Heart left ventricle (tissue), 16 donors: ENCODE measurements around the gene OR52W1. TPM values are rescaled to one million over a fixed set of nuclear protein-coding genes. Genes with fewer than 3 reads are reported as not detected.
"Not testable (repeated sequence)": the region's sequence is repeated elsewhere in the genome, so short reads cannot be mapped to it uniquely, and the experiment has no call there.

Experiments
- ATAC-seq, 4 donors: fragments of 200-7000 bp; cut with Tn5 transposase; one replicate each; pipeline ENCODE4 v1.9.1; 2020 to 2022; ENCODE audit warnings: moderate library complexity in 4 of 4, mild to moderate bottlenecking in 3 of 4, moderate number of reproducible peaks in 1 of 4
- DNase-seq, 5 donors: peaks; one replicate each; pipeline ENCODE4 v3.0.0-alpha.2; 2020
- H3K27ac ChIP-seq, 12 donors: fragments of 200-600 bp; sonication (generic) in 4 of 12; one replicate each; pipeline versions ENCODE4 v1.5.0 to v1.8.0; 2016 to 2022; ENCODE audit warnings: mild to moderate bottlenecking in 2 of 12
- H3K27me3 ChIP-seq, 9 donors: fragments of 200-600 bp; sonication (generic) in 2 of 9; one replicate each; pipeline versions ENCODE4 v1.5.1 to v1.8.0; 2016 to 2022; ENCODE audit warnings: mild to moderate bottlenecking in 3 of 9
- H3K36me3 ChIP-seq, 9 donors: fragments of 200-600 bp; sonication (generic) in 2 of 9; one replicate each; pipeline versions ENCODE4 v1.5.0 to v1.8.0; 2018 to 2022; ENCODE audit warnings: mild to moderate bottlenecking in 2 of 9
- H3K4me1 ChIP-seq, 12 donors: fragments of 200-600 bp; sonication (generic) in 4 of 12; one replicate each; pipeline versions ENCODE4 v1.5.0 to v1.8.0; 2016 to 2022; ENCODE audit warnings: mild to moderate bottlenecking in 3 of 12
- H3K4me3 ChIP-seq, 12 donors: fragments of 200-600 bp; sonication (generic) in 4 of 12; one replicate each; pipeline versions ENCODE4 v1.5.0 to v1.8.0; 2017 to 2022; ENCODE audit warnings: mild to moderate bottlenecking in 9 of 12, moderate library complexity in 4 of 12
- H3K9me3 ChIP-seq, 12 donors: fragments of 200-600 bp; sonication (generic) in 4 of 12; one replicate each; pipeline versions ENCODE4 v1.5.0 to v1.8.0; 2016 to 2022; ENCODE audit warnings: mild to moderate bottlenecking in 1 of 12
- CTCF ChIP-seq, 12 donors: fragments of 200-600 bp; sonication (generic) in 4 of 12; IDR thresholded peaks; one replicate each; pipeline versions ENCODE4 v1.5.0 to v1.8.0; 2018 to 2022; ENCODE audit warnings: antibody characterized with exemption in 12 of 12, mild to moderate bottlenecking in 5 of 12
- POLR2A ChIP-seq, 2 donors: fragments of 450-650 bp; IDR thresholded peaks; one replicate each; pipeline ENCODE4 v1.6.1; 2017; ENCODE audit warnings: antibody characterized with exemption in 2 of 2, mild to moderate bottlenecking in 2 of 2, moderate library complexity in 2 of 2
- WGBS, 4 donors: extraction: QIAGEN DNeasy Blood & Tissue Kit in 2 of 4; methylation state at CpG; one replicate each; pipeline versions ENCODE4 v1.1.5 to v1.1.7; 2013 to 2018; 5-methylcytosine and 5-hydroxymethylcytosine counted together
- intact Hi-C, 10 donors: fragments of 100-400 bp; cut with DNase I; formaldehyde crosslinking; loops; one replicate each; pipeline versions ENCODE4 v1.11.1 to v1.14.2; 2022
- polyA plus RNA-seq, 2 donors: library from polyadenylated mRNA; stranded (reverse); fragments of 200-250 nt; gene quantifications; one replicate each; pipeline ENCODE4 v1.2.3, GENCODE V29; 2013
- total RNA-seq, 9 donors: library from RNA; depleted of rRNA in 2 of 9; stranded (reverse); fragments of >200 nt in 2 of 9; fragmentation: NEBNext Ultra II Directional in 3 of 9; extraction: Animal tissue kit (Norgen Biotek cat#: 25700) in 3 of 9; gene quantifications; one replicate each; pipeline versions ENCODE4 v1.1.0 to v1.2.4, GENCODE V29; 2016 to 2023
- donor health status: ischemic (EF 13 %, LVEDD 7.1; RV severe dilation, severe dysfunction).
- donor health status: healthy with polysubstance abuse.
- donor health status: DM: no; HTN: yes; CAD: no.
- donor health status: DM: no; HTN: no; CAD: no.
- donor health status: ischemic (EF 25% LVEDD 6.9; RV normal size, moderate dysfunction).
- donor health status: ischemic (EF 25% LVEDD 5.7; RV mildly dilated, moderate dysfunction).
- donor health status: healthy.
- donor health status: DM: yes; HTN: yes; CAD: no.
- donor health status: ischemic (EF 35%, LVEDD 5.7; RV mildly dilated, moderate dysfunction).
- donor health status: nonischemic (EF 11% LVEDD 7.7; RV severe dilation, severe dysfunction).
- donor health status: DM: yes; HTN: yes; CAD: no.
- donor health status: PGD.
- donor health status: ischemic (EF 29% LVEDD 5.4; RV normal size, mild dysfunction).
- donor health status: nonischemic (EF 23%, LVEDD 6.1; RV moderate dilation, normal function).

OR52W1 gene
- total and polyA plus RNA-seq, 11 donors: not detected

- no peak for DNase-seq
- no peaks in the 10 kb centered on the region for H3K9me3 ChIP-seq
- ATAC-seq: no peak
- H3K27ac ChIP-seq: no peak overlapping the region
- no peak overlapping the region for H3K4me3 ChIP-seq
- TF ChIP-seq POLR2A (IDR thresholded peaks at IDR 0.05) (no peak), CTCF (IDR thresholded peaks at IDR 0.05) (no peak)
- H3K36me3 ChIP-seq: no peaks in the 10 kb centered on the region
- H3K27me3 ChIP-seq: no peaks in the 10 kb centered on the region
- H3K4me1 ChIP-seq: peaks cover 0 to 9% (median 0%) of the 10 kb centered on the region in 12 donors
- WGBS, 4 donors: 59 to 82% (median 68%) methylated on average over 1 of the region's 1 CpG
- intact Hi-C loops: no loop called here
Observed at GRCh38 chr11:6240781-6241180, 41.8 kb downstream of the OR52W1 start.

DNA sequence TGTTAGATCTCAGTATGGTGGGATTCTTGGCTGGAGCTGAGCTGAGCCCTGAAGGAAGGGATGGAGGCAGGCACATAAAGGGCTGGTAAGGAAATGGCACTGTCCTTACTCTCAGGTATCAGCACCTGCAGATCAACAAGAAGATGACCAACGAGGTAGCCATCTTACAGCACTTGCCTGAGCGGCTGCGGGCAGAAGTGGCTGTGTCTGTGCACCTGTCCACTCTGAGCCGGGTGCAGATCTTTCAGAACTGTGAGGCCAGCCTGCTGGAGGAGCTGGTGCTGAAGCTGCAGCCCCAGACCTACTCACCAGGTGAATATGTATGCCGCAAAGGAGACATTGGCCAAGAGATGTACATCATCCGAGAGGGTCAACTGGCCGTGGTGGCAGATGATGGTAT lies 42.3 kb downstream of the OR52W1 start:
- ATAC-seq: no peak

DNA sequence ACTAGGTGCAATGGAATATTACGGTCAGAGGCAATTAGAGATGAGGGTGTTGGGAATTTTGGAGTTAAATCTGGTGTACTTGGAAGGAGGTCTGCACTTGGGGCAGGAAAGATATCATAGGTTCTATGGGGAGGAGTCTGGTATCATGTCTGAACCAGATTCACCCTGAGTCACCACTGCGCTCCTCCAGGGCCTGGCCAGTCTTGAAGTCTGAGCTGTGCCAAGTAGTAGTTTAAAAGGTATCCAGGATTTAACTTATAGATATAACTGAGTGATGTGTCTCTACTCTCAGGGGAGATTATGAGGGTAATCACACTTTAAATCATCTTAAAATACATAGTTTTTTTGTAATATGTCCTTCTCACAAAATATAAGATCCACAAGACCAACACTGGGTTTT lies 46.5 kb downstream of the OR52W1 start:
- Histone ChIP-seq H3K4me3 (no peak overlapping the region), H3K27ac (no peak overlapping the region), H3K9me3 (peaks cover 0 to 3% (median 0%) of the 10 kb centered on the region in 12 donors), H3K4me1 (peaks cover 0 to 11% (median 2%) of the 10 kb centered on the region in 12 donors), H3K36me3 (no peaks in the 10 kb centered on the region), H3K27me3 (no peaks in the 10 kb centered on the region)
- TF ChIP-seq POLR2A (IDR thresholded peaks at IDR 0.05): no peak
- no peak for TF ChIP-seq CTCF (IDR thresholded peaks at IDR 0.05)
- intact Hi-C loops: loop anchor here in 1 of 10 donors (5.0 kb wide), 1 partner anchor 72 kb away; no protein-coding TSS in a partner anchor
- ATAC-seq (no peak), DNase-seq (no peak)
- WGBS, 4 donors: 90 to 95% (median 92%) methylated on average over 2 of the region's 2 CpGs

More for the DNA sequence above, 42.3 kb downstream of the OR52W1 start:
- no peaks in the 10 kb centered on the region for H3K9me3 ChIP-seq
- no peak overlapping the region for H3K4me3 ChIP-seq
- H3K4me1 ChIP-seq: peaks cover 0 to 8% (median 0%) of the 10 kb centered on the region in 12 donors
- DNase-seq: no peak
- no peaks in the 10 kb centered on the region for H3K27me3 ChIP-seq
- no peaks in the 10 kb centered on the region for H3K36me3 ChIP-seq
- H3K27ac ChIP-seq: no peak overlapping the region
- 90 to 94% (median 93%) methylated on average over 7 of the region's 7 CpGs for WGBS, 4 donors
- intact Hi-C loops: no loop called here
- TF ChIP-seq POLR2A (IDR thresholded peaks at IDR 0.05): no peak

- ATAC-seq: no peak
- Histone ChIP-seq H3K36me3 (no peaks in the 10 kb centered on the region), H3K27ac (no peak overlapping the region), H3K27me3 (no peaks in the 10 kb centered on the region), H3K9me3 (peaks cover 0 to 3% (median 0%) of the 10 kb centered on the region in 12 donors), H3K4me3 (no peak overlapping the region), H3K4me1 (peaks cover 0 to 23% (median 2%) of the 10 kb centered on the region in 12 donors)
- no peak for DNase-seq
- no peak for TF ChIP-seq POLR2A (IDR thresholded peaks at IDR 0.05)
- TF ChIP-seq CTCF (IDR thresholded peaks at IDR 0.05): no peak
- intact Hi-C loops: loop anchor here in 1 of 10 donors (5.0 kb wide), 1 partner anchor 69 kb away; no protein-coding TSS in a partner anchor
- 71 to 84% (median 78%) methylated on average over 1 of the region's 1 CpG for WGBS, 4 donors
Observed at GRCh38 chr11:6248248-6248647, 49.2 kb downstream of the OR52W1 start.

GRCh38 chr11:6248897-6249296 lies 49.9 kb downstream of the OR52W1 start:
- intact Hi-C loops: loop anchor here in 1 of 10 donors (5.0 kb wide), 1 partner anchor 68 kb away; no protein-coding TSS in a partner anchor
- not testable (repeated sequence) for H3K27ac ChIP-seq

More at GRCh38 chr11:6248897-6249296, 49.9 kb downstream of the OR52W1 start:
- H3K4me1 ChIP-seq: peaks cover 0 to 23% (median 2%) of the 10 kb centered on the region in 12 donors
- ATAC-seq, H3K36me3 ChIP-seq, H3K9me3 ChIP-seq, H3K27me3 ChIP-seq, H3K4me3 ChIP-seq, DNase-seq: not testable (repeated sequence)
- WGBS, 4 donors: 93 to 95% (median 95%) methylated on average over 3 of the region's 3 CpGs

Other genes starting within 250 kb of the OR52W1 start
- gene OR56A5, start 230.7 kb upstream of the OR52W1 start, total RNA-seq: not detected
- gene OR56A5, start 230.7 kb upstream of the OR52W1 start, polyA plus RNA-seq: not detected
- not detected for gene OR52L1, start 212.2 kb upstream of the OR52W1 start, total RNA-seq
- not detected for gene OR52L1, start 212.2 kb upstream of the OR52W1 start, polyA plus RNA-seq
- under 1 TPM in 1 of 9 donors, not detected in 8; 0.40 TPM for gene OR56A4, start 192.3 kb upstream of the OR52W1 start, total RNA-seq
- gene OR56A4, start 192.3 kb upstream of the OR52W1 start, polyA plus RNA-seq: not detected
- under 1 TPM in 2 of 9 donors, not detected in 7; 0.03 to 0.06 TPM for gene OR56A1, start 168.5 kb upstream of the OR52W1 start, total RNA-seq
- gene OR56A1, start 168.5 kb upstream of the OR52W1 start, polyA plus RNA-seq: not detected
- not detected for gene OR56B4, start 91.5 kb upstream of the OR52W1 start, total RNA-seq
- not detected for gene OR56B4, start 91.5 kb upstream of the OR52W1 start, polyA plus RNA-seq
- gene OR52B2, start 28.9 kb upstream of the OR52W1 start, total RNA-seq: not detected
- not detected for gene OR52B2, start 28.9 kb upstream of the OR52W1 start, polyA plus RNA-seq
- not detected for gene C11orf42, start 6.3 kb downstream of the OR52W1 start, total RNA-seq
- not detected for gene C11orf42, start 6.3 kb downstream of the OR52W1 start, polyA plus RNA-seq
- 10 to 100 TPM; 13.1 to 30.3 (median 16.3) TPM for gene FHIP1B, start 35.4 kb downstream of the OR52W1 start, total RNA-seq
- gene FHIP1B, start 35.4 kb downstream of the OR52W1 start, polyA plus RNA-seq: 10 to 100 TPM; 13.7 to 25.4 TPM
- not detected for gene CNGA4, start 39.9 kb downstream of the OR52W1 start, total RNA-seq
- under 1 TPM; 0.06 to 0.11 TPM for gene CNGA4, start 39.9 kb downstream of the OR52W1 start, polyA plus RNA-seq
- under 1 TPM in 1 of 9 donors, not detected in 8; 0.14 TPM for gene CCKBR, start 60.6 kb downstream of the OR52W1 start, total RNA-seq
- gene CCKBR, start 60.6 kb downstream of the OR52W1 start, polyA plus RNA-seq: not detected
- 100 to 1,000 TPM in 4 of 9 donors, 10 to 100 TPM in 5; 40.4 to 155 (median 86.7) TPM for gene CAVIN3, start 121.3 kb downstream of the OR52W1 start, total RNA-seq
- gene CAVIN3, start 121.3 kb downstream of the OR52W1 start, polyA plus RNA-seq: 100 to 1,000 TPM in 1 of 2 donors, 10 to 100 TPM in 1; 92.8 to 126 TPM
- 10 to 100 TPM; 53.8 to 92.3 (median 67.8) TPM for gene SMPD1, start 191.2 kb downstream of the OR52W1 start, total RNA-seq
- 10 to 100 TPM; 56.2 to 64.9 TPM for gene SMPD1, start 191.2 kb downstream of the OR52W1 start, polyA plus RNA-seq
- 100 to 1,000 TPM in 2 of 9 donors, 10 to 100 TPM in 7; 50.3 to 101 (median 83.5) TPM for gene APBB1, start 219.9 kb downstream of the OR52W1 start, total RNA-seq
- 100 to 1,000 TPM in 1 of 2 donors, 10 to 100 TPM in 1; 69.5 to 103 TPM for gene APBB1, start 219.9 kb downstream of the OR52W1 start, polyA plus RNA-seq
- gene HPX, start 241.8 kb downstream of the OR52W1 start, total RNA-seq: 1 to 10 TPM in 1 of 9 donors, under 1 TPM in 3, not detected in 5; 0.17 to 1.5 (median 0.35) TPM
- gene HPX, start 241.8 kb downstream of the OR52W1 start, polyA plus RNA-seq: under 1 TPM; 0.33 to 0.46 TPM